ENCODE results near the gene GRHL3. TPM values are rescaled to one million over a fixed set of nuclear protein-coding genes. Genes with fewer than 3 reads are reported as not detected.

The GRHL3 gene
- total RNA-seq, 1 donor from 2014 or later: not detected

DNA sequence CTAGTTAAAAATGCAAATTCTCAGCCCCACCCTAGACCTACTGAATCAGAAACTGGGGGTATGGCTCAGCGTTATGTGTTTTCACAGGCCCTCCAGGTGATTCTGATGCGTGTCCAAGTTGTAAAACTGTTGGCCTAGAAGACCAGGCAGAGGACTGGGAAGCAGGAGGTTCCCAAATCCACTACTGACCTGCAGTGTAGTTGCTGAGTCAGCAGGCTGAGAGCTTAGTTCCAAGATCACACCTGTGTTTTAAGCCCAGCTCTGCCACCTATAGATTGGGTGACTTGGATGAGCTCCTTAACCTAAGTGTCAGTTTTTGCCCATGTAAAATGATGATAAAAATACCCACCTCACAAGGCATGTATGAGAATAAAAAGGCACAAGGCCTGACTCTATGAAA, 4.1 kb downstream of the GRHL3 start:
- no peaks in the 10 kb centered on the region for H3K9me3 ChIP-seq (replicated peaks)
- H3K4me1 ChIP-seq: peaks cover 15% of the 10 kb centered on the region
- DNase-seq: no peak
- intact Hi-C loops (cut with micrococcal nuclease): no loop called here
- peaks cover 53% of the 10 kb centered on the region for H3K27me3 ChIP-seq (ENCODE audit: low read depth)
- H3K4me3 ChIP-seq: no peak overlapping the region
- no peak overlapping the region for H3K27ac ChIP-seq (replicated peaks)
- no peaks in the 10 kb centered on the region for H3K36me3 ChIP-seq
- TF ChIP-seq, protein P1, sequence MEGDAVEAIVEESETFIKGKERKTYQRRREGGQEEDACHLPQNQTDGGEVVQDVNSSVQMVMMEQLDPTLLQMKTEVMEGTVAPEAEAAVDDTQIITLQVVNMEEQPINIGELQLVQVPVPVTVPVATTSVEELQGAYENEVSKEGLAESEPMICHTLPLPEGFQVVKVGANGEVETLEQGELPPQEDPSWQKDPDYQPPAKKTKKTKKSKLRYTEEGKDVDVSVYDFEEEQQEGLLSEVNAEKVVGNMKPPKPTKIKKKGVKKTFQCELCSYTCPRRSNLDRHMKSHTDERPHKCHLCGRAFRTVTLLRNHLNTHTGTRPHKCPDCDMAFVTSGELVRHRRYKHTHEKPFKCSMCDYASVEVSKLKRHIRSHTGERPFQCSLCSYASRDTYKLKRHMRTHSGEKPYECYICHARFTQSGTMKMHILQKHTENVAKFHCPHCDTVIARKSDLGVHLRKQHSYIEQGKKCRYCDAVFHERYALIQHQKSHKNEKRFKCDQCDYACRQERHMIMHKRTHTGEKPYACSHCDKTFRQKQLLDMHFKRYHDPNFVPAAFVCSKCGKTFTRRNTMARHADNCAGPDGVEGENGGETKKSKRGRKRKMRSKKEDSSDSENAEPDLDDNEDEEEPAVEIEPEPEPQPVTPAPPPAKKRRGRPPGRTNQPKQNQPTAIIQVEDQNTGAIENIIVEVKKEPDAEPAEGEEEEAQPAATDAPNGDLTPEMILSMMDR (IDR thresholded peaks at IDR 0.05; ENCODE audit: borderline replicate concordance): no peak

DNA sequence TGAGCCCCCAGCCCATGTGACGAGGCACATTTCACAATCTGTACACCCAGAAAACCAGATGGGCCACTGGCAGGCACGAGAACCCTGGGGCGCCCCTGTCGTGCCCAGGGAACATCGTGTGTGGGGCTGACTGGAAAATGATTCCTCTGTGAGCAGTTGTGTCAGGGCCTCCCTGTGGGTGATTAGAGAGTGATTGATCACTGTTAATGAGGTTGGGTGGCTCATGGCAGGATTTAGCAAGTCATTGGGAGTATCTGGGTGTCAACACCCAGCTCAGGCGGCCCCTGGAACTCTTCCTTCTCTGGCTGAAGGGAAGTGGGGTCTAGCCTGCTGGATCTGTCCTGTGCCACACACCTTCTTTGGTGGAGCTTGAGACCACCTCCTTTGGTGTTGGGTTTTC, 5.7 kb downstream of the GRHL3 start:
- intact Hi-C loops (cut with micrococcal nuclease): no loop called here
- no peak overlapping the region for H3K27ac ChIP-seq (replicated peaks)
- H3K4me3 ChIP-seq: no peak overlapping the region
- H3K27me3 ChIP-seq (ENCODE audit: low read depth): peaks cover 37% of the 10 kb centered on the region
- peaks cover 15% of the 10 kb centered on the region for H3K4me1 ChIP-seq
- no peaks in the 10 kb centered on the region for H3K9me3 ChIP-seq (replicated peaks)
- no peaks in the 10 kb centered on the region for H3K36me3 ChIP-seq
- TF ChIP-seq, protein P1 (IDR thresholded peaks at IDR 0.05; ENCODE audit: borderline replicate concordance): no peak
- no peak for DNase-seq

DNA sequence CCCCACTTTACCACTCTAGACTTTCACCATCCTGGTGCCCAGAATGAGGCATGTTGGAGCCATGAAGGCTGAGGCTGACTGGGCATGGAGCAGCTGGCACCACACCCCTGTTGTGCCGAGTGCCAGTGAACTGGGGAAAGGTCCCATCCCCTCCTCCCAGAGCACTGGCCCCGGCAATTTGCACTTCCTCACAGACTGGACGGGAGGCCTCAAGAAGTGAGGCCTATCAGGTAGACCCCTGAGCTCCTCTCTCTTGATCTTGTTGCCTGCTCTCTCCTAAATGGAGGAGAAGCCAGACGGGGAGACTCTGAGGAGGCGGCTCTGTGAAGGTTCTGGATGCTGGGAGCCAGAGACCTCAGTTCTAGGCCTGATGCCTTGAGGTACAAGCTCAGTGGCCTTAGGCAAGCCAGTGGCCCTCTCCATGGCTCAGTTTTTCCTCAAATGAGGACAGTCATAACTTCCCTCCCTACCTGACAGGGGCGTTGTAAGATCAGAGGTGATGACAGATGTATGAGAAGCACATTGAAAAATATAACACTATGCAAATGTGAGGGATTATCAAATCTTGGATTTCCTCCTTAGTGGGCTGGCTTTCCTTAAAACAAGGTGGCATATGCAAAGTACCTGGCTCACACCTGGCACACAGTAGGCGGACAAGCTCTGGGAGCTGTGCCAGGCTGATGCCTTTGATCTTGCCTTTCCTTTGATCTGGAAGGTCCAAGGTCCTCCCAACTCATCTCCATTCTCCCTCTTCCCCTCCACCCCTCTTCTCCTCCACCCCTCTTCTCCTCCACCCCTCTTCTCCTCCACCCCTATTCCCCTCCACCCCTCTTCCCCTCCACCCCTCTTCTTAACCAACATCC, 6.7 kb downstream of the GRHL3 start:
- intact Hi-C loops (cut with micrococcal nuclease): no loop called here
- Histone ChIP-seq H3K27ac (replicated peaks) (no peak overlapping the region), H3K9me3 (replicated peaks) (no peaks in the 10 kb centered on the region), H3K4me1 (peaks cover 15% of the 10 kb centered on the region), H3K27me3 (ENCODE audit: low read depth) (peaks cover 28% of the 10 kb centered on the region), H3K36me3 (no peaks in the 10 kb centered on the region), H3K4me3 (no peak overlapping the region)
- no peak for DNase-seq
- TF ChIP-seq, protein P1 (IDR thresholded peaks at IDR 0.05; ENCODE audit: borderline replicate concordance): no peak

DNA sequence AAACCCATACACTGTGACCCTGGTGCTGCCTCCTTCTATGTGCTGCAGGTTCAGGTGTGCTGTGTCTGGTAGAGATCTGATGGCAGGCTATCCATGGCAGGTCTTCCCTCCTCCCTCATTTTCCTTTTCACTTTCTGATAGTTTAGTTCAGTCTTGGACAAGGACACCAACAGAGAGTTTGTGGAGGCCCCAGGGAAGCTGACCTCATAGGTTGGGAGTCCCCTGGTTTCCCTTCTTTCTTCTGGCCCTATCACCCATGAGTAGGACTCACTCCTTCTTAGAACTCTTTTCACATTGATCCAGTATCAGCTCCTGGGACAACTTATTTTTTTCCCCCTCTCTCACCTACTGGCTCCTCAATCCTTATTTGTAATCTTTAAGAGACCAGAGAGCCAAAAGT, 8.3 kb downstream of the GRHL3 start:
- H3K4me3 ChIP-seq: no peak overlapping the region
- no peak overlapping the region for H3K27ac ChIP-seq (replicated peaks)
- no peaks in the 10 kb centered on the region for H3K36me3 ChIP-seq
- intact Hi-C loops (cut with micrococcal nuclease): no loop called here
- H3K9me3 ChIP-seq (replicated peaks): no peaks in the 10 kb centered on the region
- peaks cover under 1% of the 10 kb centered on the region for H3K4me1 ChIP-seq
- TF ChIP-seq, protein P1 (IDR thresholded peaks at IDR 0.05; ENCODE audit: borderline replicate concordance): no peak
- peaks cover 11% of the 10 kb centered on the region for H3K27me3 ChIP-seq (ENCODE audit: low read depth)
- no peak for DNase-seq

DNA sequence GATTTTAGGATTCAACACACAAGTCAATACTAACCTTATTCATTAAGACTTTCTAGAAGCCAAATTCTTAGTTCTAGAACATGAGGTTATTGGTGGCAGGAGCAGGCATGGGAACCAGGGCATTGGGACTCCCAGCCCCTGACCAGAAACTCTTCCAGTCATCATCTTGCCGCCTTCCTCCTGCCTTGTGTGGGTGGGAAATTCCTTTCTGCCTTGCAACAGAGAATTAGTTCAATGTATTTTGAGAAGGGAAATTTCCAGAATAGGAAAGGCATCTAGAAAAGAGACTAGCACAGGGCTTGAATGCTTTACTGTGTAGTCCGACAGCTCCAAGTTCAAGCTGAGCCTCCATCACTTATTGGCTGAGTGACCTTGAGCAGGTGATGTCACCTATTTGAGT, 8.7 kb downstream of the GRHL3 start:
- intact Hi-C loops (cut with micrococcal nuclease): no loop called here
- Histone ChIP-seq H3K4me3 (no peak overlapping the region), H3K27me3 (ENCODE audit: low read depth) (peaks cover 7% of the 10 kb centered on the region), H3K27ac (replicated peaks) (no peak overlapping the region), H3K4me1 (no peaks in the 10 kb centered on the region), H3K9me3 (replicated peaks) (no peaks in the 10 kb centered on the region), H3K36me3 (no peaks in the 10 kb centered on the region)
- TF ChIP-seq, protein P1 (IDR thresholded peaks at IDR 0.05; ENCODE audit: borderline replicate concordance): no peak
- no peak for DNase-seq

Measured in left ventricle myocardium inferior (tissue), 1 donor.